MCF 10A (cell line): Measurements from ENCODE around the gene MINDY2. TPM values are rescaled to one million over a fixed set of nuclear protein-coding genes. Genes with fewer than 3 reads are reported as not detected.
"Not testable (repeated sequence)": the region's sequence is repeated elsewhere in the genome, so short reads cannot be mapped to it uniquely, and the experiment has no call there.

Source experiments
- BruUV-seq: library from RNA; stranded (reverse); fragments of 400-500 nt; replicated peaks from 2 replicates; lab custom pipeline; 2021; lab: Mats Ljungman, UMichigan
- CTCF ChIA-PET: fragments of 300-600 bp; sonication (Branson Sonifier 250); formaldehyde crosslinking; extraction: SDS; loops from one replicate; lab custom pipeline; 2021; ENCODE audit warnings: antibody characterized with exemption, inconsistent platforms; lab: Yijun Ruan, JAX
- POLR2A ChIA-PET: fragments of 300-600, 350-650 bp; sonication (Branson Sonifier 250); formaldehyde crosslinking; extraction: SDS; loops from one replicate; lab custom pipeline; 2020; ENCODE audit warnings: antibody characterized with exemption, inconsistent platforms; lab: Yijun Ruan, JAX
- DNase-seq: peaks from one replicate; pipeline ENCODE4 v3.0.0-alpha.2; 2018; ENCODE audit not compliant: unreplicated experiment
- H3K27ac Mint-ChIP-seq: one replicate; pipeline ENCODE4 v1.8.0; 2022; ENCODE audit warnings: mild to moderate bottlenecking, low read depth, mixed read lengths; ENCODE audit not compliant: unreplicated experiment
- H3K27me3 Mint-ChIP-seq: one replicate; pipeline ENCODE4 v1.8.0; 2022; ENCODE audit warnings: mixed read lengths; ENCODE audit not compliant: insufficient read depth, unreplicated experiment
- H3K36me3 Mint-ChIP-seq: one replicate; pipeline ENCODE4 v1.8.0; 2022; ENCODE audit warnings: mild to moderate bottlenecking, moderate library complexity, mixed read lengths; ENCODE audit not compliant: insufficient read depth, unreplicated experiment
- H3K4me1 Mint-ChIP-seq: one replicate; pipeline ENCODE4 v1.8.0; 2022; ENCODE audit warnings: mixed read lengths; ENCODE audit not compliant: insufficient read depth, unreplicated experiment
- H3K4me3 Mint-ChIP-seq: one replicate; pipeline ENCODE4 v1.8.0; 2022; ENCODE audit warnings: mild to moderate bottlenecking, moderate library complexity, mixed read lengths; ENCODE audit not compliant: unreplicated experiment
- H3K9me3 Mint-ChIP-seq: one replicate; pipeline ENCODE4 v1.8.0; 2022; ENCODE audit warnings: mixed read lengths; ENCODE audit not compliant: unreplicated experiment
- intact Hi-C: fragments of 100-400 bp; cut with micrococcal nuclease; formaldehyde crosslinking; loops from 2 replicates; pipeline ENCODE4 v1.14.1; 2022
- total RNA-seq: library from RNA; stranded (reverse); gene quantifications from 2 replicates; pipeline ENCODE4 v1.2.3, GENCODE V29; 2022
- TF ChIP-seq, protein P1 (sequence below): fragments of 200-600 bp; IDR thresholded peaks from one replicate; pipeline ENCODE4 v1.8.0; 2022; ENCODE audit warnings: antibody characterized with exemption, mild to moderate bottlenecking; ENCODE audit not compliant: unreplicated experiment

MINDY2 gene
- total RNA-seq, 1 experiment from 2014 or later, result 21.9 TPM

DNA sequence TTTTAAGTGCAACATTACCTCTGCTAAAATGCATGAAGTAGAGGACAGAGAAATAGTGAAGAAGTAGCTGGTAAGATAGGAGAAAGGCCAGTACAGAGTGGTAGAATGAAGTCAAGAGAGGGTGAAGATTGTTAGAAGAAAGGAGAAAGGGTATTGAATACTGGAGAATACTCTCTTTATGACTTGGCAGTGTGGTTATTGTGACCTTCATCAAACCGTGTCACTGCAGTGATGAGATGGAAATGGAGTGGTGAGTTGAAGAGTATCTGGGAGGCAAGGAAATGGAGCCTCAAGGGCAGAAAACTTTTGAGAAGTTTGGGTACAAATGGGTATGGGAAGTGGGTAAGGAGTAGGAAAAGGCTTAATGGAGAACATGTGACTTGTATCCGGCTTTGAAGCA, 24.7 kb downstream of the MINDY2 start:
- TF ChIP-seq, protein P1, sequence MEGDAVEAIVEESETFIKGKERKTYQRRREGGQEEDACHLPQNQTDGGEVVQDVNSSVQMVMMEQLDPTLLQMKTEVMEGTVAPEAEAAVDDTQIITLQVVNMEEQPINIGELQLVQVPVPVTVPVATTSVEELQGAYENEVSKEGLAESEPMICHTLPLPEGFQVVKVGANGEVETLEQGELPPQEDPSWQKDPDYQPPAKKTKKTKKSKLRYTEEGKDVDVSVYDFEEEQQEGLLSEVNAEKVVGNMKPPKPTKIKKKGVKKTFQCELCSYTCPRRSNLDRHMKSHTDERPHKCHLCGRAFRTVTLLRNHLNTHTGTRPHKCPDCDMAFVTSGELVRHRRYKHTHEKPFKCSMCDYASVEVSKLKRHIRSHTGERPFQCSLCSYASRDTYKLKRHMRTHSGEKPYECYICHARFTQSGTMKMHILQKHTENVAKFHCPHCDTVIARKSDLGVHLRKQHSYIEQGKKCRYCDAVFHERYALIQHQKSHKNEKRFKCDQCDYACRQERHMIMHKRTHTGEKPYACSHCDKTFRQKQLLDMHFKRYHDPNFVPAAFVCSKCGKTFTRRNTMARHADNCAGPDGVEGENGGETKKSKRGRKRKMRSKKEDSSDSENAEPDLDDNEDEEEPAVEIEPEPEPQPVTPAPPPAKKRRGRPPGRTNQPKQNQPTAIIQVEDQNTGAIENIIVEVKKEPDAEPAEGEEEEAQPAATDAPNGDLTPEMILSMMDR, result no peak
- H3K27ac Mint-ChIP-seq, result no peak overlapping the region
- no TSS peak for BruUV-seq
- no peak overlapping the region for H3K4me3 Mint-ChIP-seq
- intact Hi-C loops, result no loop called here
- no peaks in the 10 kb centered on the region for H3K27me3 Mint-ChIP-seq
- H3K4me1 Mint-ChIP-seq, result peaks cover 35% of the 10 kb centered on the region
- CTCF ChIA-PET, result interaction anchor here (2.2 kb wide), 1 partner anchor 25 kb away, joined by 7 read pairs; the partner anchor contains the start of gene MINDY2
- H3K9me3 Mint-ChIP-seq, result no peaks in the 10 kb centered on the region
- POLR2A ChIA-PET, result interaction anchor here (2.7 kb wide), 1 partner anchor 24 kb away, joined by 15 read pairs; the partner anchor contains the start of gene MINDY2
- no peak for DNase-seq
- H3K36me3 Mint-ChIP-seq, result peaks cover 15% of the 10 kb centered on the region

GRCh38 chr15:58797505-58797904, 26.4 kb downstream of the MINDY2 start:
- Mint-ChIP-seq H3K27me3 (no peaks in the 10 kb centered on the region), H3K4me3 (no peak overlapping the region), H3K9me3 (no peaks in the 10 kb centered on the region), H3K36me3 (peaks cover 22% of the 10 kb centered on the region), H3K4me1 (peaks cover 28% of the 10 kb centered on the region), H3K27ac (no peak overlapping the region)
- intact Hi-C loops, result no loop called here
- no TSS peak for BruUV-seq
- CTCF ChIA-PET, result interaction anchor here (0.5 to 2.2 kb wide), 5 partner anchors 11 to 83 kb away, joined by 3 to 7 read pairs (median 3); partner anchors contain the start of gene MINDY2
- DNase-seq, result no peak
- POLR2A ChIA-PET, result interaction anchor here (0.5 to 2.7 kb wide), 5 partner anchors 14 to 1627 kb away, joined by 3 to 15 read pairs (median 3); partner anchors contain the start of gene MINDY2
- TF ChIP-seq, protein P1, result no peak

DNA sequence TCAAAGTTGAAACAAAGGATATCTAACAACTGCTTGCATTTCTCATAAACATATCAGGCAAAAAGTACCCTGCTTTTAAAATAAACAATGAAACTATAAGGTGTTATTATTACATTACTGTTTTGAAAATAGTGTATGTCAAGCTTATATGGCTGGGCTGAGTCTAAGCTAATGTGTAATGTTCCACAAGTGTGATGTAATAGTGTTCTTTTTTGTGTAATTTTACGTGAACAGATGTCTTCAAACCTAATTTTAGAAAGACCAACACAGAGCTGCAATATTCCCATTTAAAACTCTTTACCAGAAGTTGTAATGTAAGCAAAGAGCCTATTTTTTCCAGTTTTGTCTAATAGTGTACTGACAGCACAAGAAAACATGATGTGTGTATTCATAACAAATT, 34.0 kb downstream of the MINDY2 start:
- CTCF ChIA-PET, result interaction anchor here (0.6 to 1.1 kb wide), 3 partner anchors 11 to 390 kb away, joined by 3 to 5 read pairs (median 4); no protein-coding TSS in a partner anchor
- POLR2A ChIA-PET, result interaction anchor here (0.6 to 1.3 kb wide), 6 partner anchors 9 to 57 kb away, joined by 3 to 10 read pairs (median 4); partner anchors contain the start of gene MINDY2
- TF ChIP-seq, protein P1, result no peak
- peak; percentile 4 for DNase-seq
- BruUV-seq, result no TSS peak
- Mint-ChIP-seq H3K9me3 (no peaks in the 10 kb centered on the region), H3K36me3 (peaks cover 16% of the 10 kb centered on the region), H3K27ac (peak overlapping the region; percentile 32), H3K27me3 (no peaks in the 10 kb centered on the region), H3K4me3 (no peak overlapping the region), H3K4me1 (peaks cover 8% of the 10 kb centered on the region)
- intact Hi-C loops, result no loop called here

DNA sequence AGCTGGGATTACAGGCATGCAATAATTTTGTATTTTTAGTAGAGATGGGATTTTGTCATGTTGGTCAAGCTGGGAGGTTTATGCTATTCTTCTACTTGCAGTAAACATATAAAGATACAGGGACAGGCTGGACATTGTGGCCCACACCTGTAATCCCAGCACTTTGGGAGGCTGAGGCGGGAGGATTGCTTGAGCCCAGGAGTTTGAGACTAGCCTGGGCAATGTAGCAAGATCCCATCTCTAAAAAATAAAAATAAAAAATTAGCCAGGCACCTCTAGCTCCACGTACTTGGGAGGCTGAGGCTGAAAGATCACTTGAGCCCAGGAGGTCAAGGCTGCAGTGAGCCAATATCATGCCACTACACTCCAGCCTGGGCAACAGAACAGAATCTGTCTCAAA, 52.2 kb downstream of the MINDY2 start:
- H3K27me3 Mint-ChIP-seq, DNase-seq, H3K9me3 Mint-ChIP-seq, BruUV-seq, H3K4me1 Mint-ChIP-seq, intact Hi-C loops, H3K27ac Mint-ChIP-seq, H3K4me3 Mint-ChIP-seq: not testable (repeated sequence)
- ChIA-PET CTCF (interaction anchor here (0.7 to 1.1 kb wide), 2 partner anchors 26 to 595 kb away, joined by 4 to 5 read pairs; no protein-coding TSS in a partner anchor), POLR2A (interaction anchor here (0.8 to 1.4 kb wide), 2 partner anchors 46 to 76 kb away, joined by 3 to 4 read pairs; no protein-coding TSS in a partner anchor)
- peaks cover 27% of the 10 kb centered on the region for H3K36me3 Mint-ChIP-seq
